Stimulated activated CD4-positive, alpha-beta T cell treated with anti-CD3 and anti-CD28 coated beads, Interleukin-2, amount 100 ng/mL, for 48 hours (primary cell): Measurements from ENCODE around the gene ALPK3.
"Not testable (repeated sequence)": the region's sequence is repeated elsewhere in the genome, so short reads cannot be mapped to it uniquely, and the experiment has no call there.

Source experiments
- DNase-seq, 2 donors: peaks; one replicate each; pipeline ENCODE4 v3.0.0-alpha.2; 2020

The ALPK3 gene

GRCh38 chr15:84855136-84855535 lies 38.0 kb downstream of the ALPK3 start:
- no peak for DNase-seq

GRCh38 chr15:84855765-84856164 lies 38.6 kb downstream of the ALPK3 start:
- DNase-seq = no peak

DNA sequence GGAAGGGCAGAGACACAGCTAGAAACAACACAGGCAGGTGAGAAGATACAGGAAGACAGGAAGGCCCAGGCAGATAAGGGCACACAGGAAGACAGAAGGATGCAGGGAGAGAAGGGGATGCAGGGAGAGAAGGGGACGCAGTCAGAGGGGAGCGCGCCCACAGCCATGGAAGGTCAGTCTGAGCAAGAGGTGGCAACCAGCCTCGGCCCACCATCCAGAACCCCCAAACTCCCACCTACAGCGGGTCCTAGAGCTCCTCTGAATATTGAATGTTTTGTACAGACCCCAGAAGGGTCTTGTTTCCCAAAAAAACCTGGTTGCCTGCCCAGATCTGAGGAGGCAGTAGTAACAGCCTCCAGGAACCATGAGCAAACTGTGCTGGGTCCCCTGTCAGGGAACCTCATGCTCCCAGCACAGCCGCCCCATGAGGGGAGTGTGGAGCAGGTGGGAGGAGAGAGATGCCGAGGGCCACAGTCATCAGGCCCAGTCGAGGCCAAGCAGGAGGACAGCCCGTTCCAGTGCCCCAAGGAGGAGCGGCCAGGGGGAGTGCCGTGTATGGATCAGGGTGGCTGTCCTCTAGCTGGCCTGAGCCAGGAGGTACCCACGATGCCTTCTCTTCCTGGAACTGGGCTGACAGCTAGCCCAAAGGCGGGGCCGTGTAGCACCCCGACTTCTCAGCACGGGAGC lies 39.7 kb downstream of the ALPK3 start:
- no peak for DNase-seq

DNA sequence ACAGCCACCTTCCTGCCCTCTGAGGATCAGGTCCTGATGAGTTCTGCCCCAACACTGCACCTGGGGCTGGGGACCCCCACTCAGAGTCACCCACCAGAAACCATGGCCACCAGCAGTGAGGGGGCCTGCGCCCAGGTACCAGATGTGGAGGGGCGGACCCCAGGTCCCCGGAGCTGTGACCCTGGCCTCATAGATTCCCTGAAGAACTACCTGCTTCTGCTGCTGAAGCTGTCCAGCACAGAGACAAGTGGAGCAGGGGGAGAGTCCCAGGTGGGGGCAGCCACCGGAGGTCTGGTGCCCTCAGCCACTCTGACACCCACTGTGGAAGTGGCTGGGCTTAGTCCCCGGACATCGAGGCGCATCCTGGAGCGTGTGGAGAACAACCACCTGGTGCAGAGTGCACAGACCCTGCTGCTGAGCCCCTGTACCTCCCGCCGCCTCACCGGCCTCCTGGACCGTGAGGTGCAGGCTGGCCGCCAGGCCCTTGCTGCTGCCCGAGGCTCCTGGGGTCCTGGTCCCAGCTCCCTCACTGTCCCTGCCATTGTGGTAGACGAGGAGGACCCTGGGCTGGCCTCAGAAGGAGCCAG lies 40.4 kb downstream of the ALPK3 start:
- no peak for DNase-seq

- no peak for DNase-seq
Observed at GRCh38 chr15:84858231-84858630, 41.1 kb downstream of the ALPK3 start.

GRCh38 chr15:84859144-84859543 lies 42.0 kb downstream of the ALPK3 start:
- DNase-seq = no peak

GRCh38 chr15:84859651-84860050 lies 42.5 kb downstream of the ALPK3 start:
- DNase-seq = no peak

- DNase-seq = no peak
Observed at GRCh38 chr15:84861781-84862180, 44.6 kb downstream of the ALPK3 start.

- DNase-seq = no peak
Observed at GRCh38 chr15:84862214-84862975, 45.2 kb downstream of the ALPK3 start.

- DNase-seq = no peak
Observed at GRCh38 chr15:84863565-84864443, 46.6 kb downstream of the ALPK3 start.

- no peak for DNase-seq
Observed at GRCh38 chr15:84864444-84864795, 47.3 kb downstream of the ALPK3 start.

- no peak for DNase-seq
Observed at GRCh38 chr15:84865074-84865569, 48.0 kb downstream of the ALPK3 start.

DNA sequence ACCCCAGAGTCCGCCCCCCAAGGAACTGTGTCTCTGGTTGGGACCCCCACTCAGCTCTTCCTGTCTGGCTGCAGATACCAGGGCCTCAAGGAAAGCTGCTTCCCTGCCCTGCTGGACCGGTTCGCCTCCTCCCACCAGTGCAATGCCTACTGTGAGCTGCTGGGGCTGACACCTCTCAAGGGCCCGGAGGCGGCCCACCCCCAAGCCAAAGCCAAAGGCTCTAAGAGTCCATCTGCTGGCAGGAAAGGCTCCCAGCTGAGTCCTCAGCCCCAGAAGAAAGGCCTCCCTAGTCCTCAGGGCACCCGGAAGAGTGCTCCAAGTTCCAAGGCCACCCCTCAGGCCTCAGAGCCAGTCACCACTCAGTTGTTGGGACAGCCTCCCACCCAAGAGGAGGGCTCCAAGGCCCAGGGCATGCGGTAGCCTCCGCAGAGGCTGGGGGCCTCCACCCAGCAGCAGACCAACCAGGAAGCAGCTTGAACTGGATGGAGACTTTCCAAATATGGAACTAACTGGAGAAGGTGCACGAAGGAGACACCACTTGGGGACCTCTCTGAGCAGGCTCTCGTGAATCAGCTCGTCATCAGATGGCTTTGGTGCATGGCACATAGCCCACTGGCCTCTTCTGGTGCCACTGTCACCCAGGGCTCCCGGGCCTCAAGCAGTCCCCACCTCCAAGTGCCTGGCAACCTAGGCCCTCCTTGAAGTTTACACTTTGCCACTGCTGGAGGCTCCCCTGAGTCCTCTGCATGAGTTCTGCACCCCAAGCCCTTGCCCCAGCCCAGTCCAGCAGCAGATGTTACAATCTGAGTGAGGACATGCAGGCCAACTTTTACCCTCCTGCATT lies 51.1 kb downstream of the ALPK3 start:
- no peak for DNase-seq

DNA sequence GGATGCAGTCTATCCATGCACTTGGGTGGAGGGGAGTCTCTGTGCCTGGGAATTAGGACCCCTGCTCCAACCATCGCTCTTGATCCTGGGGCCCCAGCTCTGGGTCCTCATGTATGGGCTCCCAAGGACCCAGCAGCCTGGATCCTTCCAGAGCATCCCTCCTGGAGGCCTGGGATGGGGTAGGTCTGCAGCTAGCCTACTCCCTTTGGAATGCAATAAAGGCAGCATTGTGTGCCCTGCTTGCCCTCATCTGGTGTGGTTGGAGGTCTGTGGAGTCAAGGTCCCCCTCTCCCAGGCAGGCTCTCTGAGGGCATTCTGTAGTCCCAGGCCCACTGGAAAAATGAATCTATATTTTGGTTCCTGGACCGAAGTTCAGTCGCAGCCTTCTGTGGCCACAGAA lies 52.4 kb downstream of the ALPK3 start:
- no peak for DNase-seq

DNA sequence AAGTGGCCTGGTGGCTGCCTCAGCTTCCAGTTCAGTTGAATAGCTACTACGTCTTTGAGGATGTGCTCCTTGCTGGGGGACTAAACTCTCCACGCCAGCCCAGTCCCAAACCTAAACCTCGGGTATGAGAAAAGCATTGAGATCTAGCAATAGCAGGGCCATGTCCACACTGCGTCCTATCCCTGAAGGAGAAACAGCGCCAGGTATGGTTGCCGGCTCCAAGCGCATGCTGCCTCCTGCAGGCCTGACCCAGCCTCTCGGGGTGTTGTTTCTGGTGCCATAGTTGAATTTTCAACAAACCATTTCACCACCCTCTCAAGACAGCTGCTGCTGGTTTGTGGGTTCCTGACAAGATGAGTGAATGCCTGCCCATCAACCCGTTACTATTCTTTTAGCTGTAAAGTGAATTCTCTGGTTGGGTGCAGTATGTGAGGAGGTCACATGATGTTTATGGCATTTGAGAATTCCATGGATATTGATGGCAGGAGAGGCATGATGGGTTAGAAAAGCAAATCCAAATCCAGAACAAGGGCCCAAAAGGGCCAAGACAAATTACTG lies 54.4 kb downstream of the ALPK3 start:
- no peak for DNase-seq

GRCh38 chr15:84872009-84872910 lies 55.1 kb downstream of the ALPK3 start:
- DNase-seq = no peak

GRCh38 chr15:84873997-84874396 lies 56.8 kb downstream of the ALPK3 start:
- no peak for DNase-seq

DNA sequence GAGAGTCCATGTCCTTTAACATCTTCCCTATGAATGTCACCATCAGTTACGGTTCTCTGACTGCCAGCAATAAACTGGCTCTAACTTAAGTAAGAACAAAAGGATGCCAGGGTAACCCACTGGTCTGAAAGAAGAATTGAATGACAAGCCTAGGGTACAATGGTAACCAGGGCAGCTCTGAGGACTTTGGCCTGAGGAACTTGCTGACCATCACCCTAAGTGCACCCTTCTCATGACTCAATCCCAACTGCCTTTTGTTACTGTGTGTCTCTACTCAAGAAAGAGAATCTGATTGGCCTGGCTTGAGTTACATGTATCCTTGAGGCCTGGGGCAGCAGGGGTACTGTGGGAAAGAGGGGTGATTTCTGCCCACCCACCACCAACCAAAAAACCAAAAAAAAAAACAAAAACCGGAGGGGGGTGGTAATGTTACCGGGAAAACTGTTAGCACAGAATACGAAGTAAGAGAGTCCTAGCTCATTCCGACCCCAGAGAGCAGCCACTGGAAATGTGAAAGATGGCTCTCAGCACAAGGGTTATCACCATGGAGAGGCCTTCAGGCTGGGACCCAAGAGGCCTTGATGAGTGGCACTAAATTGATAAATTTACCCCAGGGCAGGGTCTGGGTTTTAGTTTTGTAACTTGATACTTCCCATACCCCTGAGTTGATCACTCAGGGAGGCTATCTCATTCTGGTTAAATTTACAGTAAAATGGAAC lies 58.0 kb downstream of the ALPK3 start:
- DNase-seq = no peak

- DNase-seq = no peak
Observed at GRCh38 chr15:84876269-84876668, 59.1 kb downstream of the ALPK3 start.

GRCh38 chr15:84877701-84878100 lies 60.5 kb downstream of the ALPK3 start:
- not testable (repeated sequence) for DNase-seq
